Endothelial cell of umbilical vein (primary cell): ENCODE measurements around the gene METAP1.

ENCODE experiments used
- EZH2 ChIP-seq: IDR thresholded peaks from 2 replicates; pipeline ENCODE4 v1.6.1; 2012; ENCODE audit warnings: borderline replicate concordance, low read depth, mild to moderate bottlenecking, moderate library complexity, low read length, inconsistent platforms; ENCODE audit not compliant: severe bottlenecking
- FOS ChIP-seq: IDR thresholded peaks from 2 replicates; pipeline ENCODE4 v1.6.1; 2011; ENCODE audit warnings: mild to moderate bottlenecking, low read length, moderate library complexity, borderline replicate concordance; ENCODE audit not compliant: insufficient read depth
- GATA2 ChIP-seq: IDR thresholded peaks from 2 replicates; pipeline ENCODE4 v1.7.0; 2011; ENCODE audit warnings: low read depth, mild to moderate bottlenecking, moderate library complexity, mixed read lengths, low read length; ENCODE audit not compliant: insufficient read length, insufficient read depth
- JUN ChIP-seq: IDR thresholded peaks from 2 replicates; pipeline ENCODE4 v1.6.1; 2011; ENCODE audit warnings: borderline replicate concordance, low read depth; ENCODE audit not compliant: insufficient read length, insufficient read depth
- MYC ChIP-seq: IDR thresholded peaks from one replicate; pipeline ENCODE4 v1.6.1; 2011; ENCODE audit warnings: mild to moderate bottlenecking, low read depth, low read length
- POLR2A ChIP-seq: IDR thresholded peaks from 2 replicates; pipeline ENCODE4 v1.6.1; 2012; ENCODE audit warnings: low read depth, mild to moderate bottlenecking, control low read depth, low read length
- POLR2AphosphoS5 ChIP-seq: IDR thresholded peaks from 2 replicates; pipeline ENCODE4 v1.6.1; 2012; ENCODE audit warnings: low read depth, mild to moderate bottlenecking, control low read depth, low read length, moderate library complexity; ENCODE audit not compliant: insufficient read depth
- TF ChIP-seq, protein P1 (sequence below), 2 donors: IDR thresholded peaks; 1 replicate in 1 of 2; 2 replicates in 1 of 2; pipeline ENCODE4 v1.5.1; 2011; ENCODE audit warnings: low read length in 2 of 2, mild to moderate bottlenecking in 2 of 2, moderate library complexity in 2 of 2, control low read depth in 1 of 2, inconsistent platforms in 1 of 2, low read depth in 1 of 2; ENCODE audit not compliant: insufficient read depth in 1 of 2; ENCODE audit errors: extremely low read depth in 1 of 2
- TF ChIP-seq, protein P2 (sequence below): IDR thresholded peaks from 2 replicates; pipeline ENCODE4 v1.6.1; 2011; ENCODE audit not compliant: insufficient read depth, insufficient read length

DNA sequence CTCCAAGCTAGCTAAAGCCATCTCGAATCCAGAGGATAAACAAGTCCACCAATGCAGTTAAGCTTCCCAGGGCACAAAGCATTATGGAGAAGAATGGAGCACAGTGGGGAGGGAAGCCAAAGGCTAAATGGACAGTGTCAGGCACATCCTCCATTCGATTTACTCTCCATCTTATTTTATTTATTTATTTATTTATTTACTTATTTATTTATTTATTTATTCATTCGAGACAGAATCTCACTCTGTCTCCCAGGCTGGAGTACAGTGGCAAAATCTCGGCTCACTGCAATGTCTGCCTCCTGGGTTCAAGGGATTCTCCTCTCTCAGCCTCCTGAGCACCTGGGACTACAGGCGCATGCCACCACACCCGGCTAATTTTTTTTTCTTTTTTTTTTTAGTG lies 40.3 kb upstream of the METAP1 start:
- TF ChIP-seq, protein P1, sequence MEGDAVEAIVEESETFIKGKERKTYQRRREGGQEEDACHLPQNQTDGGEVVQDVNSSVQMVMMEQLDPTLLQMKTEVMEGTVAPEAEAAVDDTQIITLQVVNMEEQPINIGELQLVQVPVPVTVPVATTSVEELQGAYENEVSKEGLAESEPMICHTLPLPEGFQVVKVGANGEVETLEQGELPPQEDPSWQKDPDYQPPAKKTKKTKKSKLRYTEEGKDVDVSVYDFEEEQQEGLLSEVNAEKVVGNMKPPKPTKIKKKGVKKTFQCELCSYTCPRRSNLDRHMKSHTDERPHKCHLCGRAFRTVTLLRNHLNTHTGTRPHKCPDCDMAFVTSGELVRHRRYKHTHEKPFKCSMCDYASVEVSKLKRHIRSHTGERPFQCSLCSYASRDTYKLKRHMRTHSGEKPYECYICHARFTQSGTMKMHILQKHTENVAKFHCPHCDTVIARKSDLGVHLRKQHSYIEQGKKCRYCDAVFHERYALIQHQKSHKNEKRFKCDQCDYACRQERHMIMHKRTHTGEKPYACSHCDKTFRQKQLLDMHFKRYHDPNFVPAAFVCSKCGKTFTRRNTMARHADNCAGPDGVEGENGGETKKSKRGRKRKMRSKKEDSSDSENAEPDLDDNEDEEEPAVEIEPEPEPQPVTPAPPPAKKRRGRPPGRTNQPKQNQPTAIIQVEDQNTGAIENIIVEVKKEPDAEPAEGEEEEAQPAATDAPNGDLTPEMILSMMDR (IDR thresholded peaks at IDR 0.05; ENCODE audit: extremely low read depth in 1 of 2, insufficient read depth in 1 of 2, low read depth in 1 of 2, low read length in 2 of 2), result no peak
- no peak for TF ChIP-seq POLR2AphosphoS5
- TF ChIP-seq JUN, result no peak
- no peak for TF ChIP-seq MYC
- TF ChIP-seq, protein P2, sequence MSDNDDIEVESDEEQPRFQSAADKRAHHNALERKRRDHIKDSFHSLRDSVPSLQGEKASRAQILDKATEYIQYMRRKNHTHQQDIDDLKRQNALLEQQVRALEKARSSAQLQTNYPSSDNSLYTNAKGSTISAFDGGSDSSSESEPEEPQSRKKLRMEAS, result no peak
- no peak for TF ChIP-seq POLR2A
- TF ChIP-seq EZH2, result no peak
- TF ChIP-seq FOS, result no peak
- no peak for TF ChIP-seq GATA2
